Left ventricle myocardium superior (tissue), 1 donor: ENCODE data around the gene SESN1. TPM values are rescaled to one million over a fixed set of nuclear protein-coding genes. Genes with fewer than 3 reads are reported as not detected.
A peak's percentile ranks its signal among the peaks of the same experiment; 100 is the strongest.

ENCODE experiments used
- ATAC-seq: fragments of 200-7000 bp; cut with Tn5 transposase; one replicate; pipeline ENCODE4 v1.9.1; 2020; ENCODE audit warnings: mild to moderate bottlenecking, moderate library complexity
- DNase-seq: peaks from one replicate; pipeline ENCODE4 v3.0.0-alpha.2; 2020
- intact Hi-C: fragments of 100-400 bp; cut with micrococcal nuclease; formaldehyde crosslinking; loops from one replicate; pipeline ENCODE4 v1.11.0; 2022
- total RNA-seq: library from RNA; stranded (reverse); fragmentation: NEBNext Ultra II Directional; extraction: Animal tissue kit (Norgen Biotek cat#: 25700); gene quantifications from one replicate; pipeline ENCODE4 v1.2.1, GENCODE V29; 2021
- donor health status: DM: no; HTN: yes; CAD: no; lungs with severe emphysema.

Gene SESN1
- total RNA-seq, 1 donor from 2014 or later, result 70.0 TPM

DNA sequence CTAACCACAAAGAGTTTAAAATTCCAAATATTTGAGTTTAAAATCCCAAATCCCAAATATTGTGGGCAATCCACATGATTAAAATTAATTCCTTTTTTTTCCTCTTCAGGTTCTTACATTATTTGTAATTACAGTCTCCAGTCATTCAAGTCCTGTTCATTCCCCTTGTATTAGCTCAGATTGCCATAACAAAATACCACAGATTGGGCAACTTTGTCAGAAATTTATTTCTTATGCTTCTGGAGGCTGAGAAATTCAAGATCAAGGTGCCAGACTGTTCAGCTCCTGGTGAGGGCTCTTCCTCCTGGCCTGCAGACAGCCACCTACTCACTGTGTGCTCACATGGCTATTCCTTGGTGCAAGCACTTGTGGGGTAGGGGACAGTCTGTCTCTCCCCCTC is 141.0 kb downstream of the SESN1 start:
- no peak for DNase-seq
- intact Hi-C loops, result no loop called here
- no peak for ATAC-seq

DNA sequence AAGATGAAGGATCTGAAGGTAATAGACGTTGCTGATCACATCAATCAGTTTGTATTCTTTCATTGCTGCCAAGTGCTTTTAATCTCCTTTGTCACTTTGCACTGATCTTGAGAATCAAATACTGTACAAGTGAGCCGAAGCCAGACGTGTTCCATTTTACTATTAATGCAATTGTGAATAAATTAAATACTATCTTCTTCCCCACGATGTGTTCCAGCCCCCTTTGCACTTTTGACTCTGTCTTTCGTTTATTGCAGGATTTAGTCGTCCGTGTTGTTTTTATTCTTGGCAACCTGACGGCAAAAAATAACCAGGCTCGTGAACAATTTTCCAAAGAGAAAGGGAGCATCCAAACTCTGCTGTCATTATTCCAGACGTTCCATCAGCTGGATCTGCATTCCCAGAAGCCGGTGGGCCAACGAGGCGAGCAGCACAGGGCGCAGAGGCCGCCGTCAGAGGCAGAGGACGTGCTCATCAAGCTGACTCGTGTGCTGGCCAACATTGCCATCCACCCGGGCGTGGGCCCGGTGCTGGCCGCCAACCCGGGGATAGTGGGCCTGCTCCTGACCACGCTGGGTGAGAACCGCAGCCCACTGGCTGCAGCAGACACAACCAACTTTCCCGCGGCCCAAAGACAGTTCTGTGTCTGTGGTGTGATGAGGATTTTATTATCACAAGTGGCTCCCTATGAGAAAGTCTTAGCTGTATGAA is 141.7 kb downstream of the SESN1 start:
- DNase-seq (no peak), ATAC-seq (peak; percentile 9)
- intact Hi-C loops, result no loop called here

- ATAC-seq, result no peak
- DNase-seq, result no peak
- intact Hi-C loops, result no loop called here
Measured at GRCh38 chr6:108951351-108951953, 143.2 kb downstream of the SESN1 start.

DNA sequence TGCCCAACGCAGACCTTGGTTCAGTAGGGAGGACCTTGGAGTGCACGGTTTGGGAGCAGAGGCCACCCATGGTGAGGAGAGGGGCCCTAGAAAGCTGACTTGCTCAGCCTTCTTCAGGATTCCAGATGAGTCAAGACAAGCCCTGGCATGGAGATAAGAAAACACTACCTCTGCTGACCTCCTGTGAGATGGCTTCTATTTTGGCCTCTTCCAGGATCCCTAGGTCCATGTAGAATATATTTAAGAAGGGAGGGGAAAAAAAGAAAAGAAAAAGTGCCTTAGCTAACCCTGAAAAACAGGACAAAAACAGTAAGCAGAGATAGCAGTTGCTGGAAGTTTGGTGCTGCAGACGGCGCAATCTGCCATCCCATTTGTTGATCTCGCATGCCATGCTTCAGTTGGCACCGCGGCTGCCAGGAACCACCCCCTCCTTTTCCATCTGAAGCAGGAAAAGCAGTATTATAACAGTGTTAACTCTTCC is 146.4 kb downstream of the SESN1 start:
- ATAC-seq (no peak), DNase-seq (peak; percentile 66)
- intact Hi-C loops, result no loop called here

DNA sequence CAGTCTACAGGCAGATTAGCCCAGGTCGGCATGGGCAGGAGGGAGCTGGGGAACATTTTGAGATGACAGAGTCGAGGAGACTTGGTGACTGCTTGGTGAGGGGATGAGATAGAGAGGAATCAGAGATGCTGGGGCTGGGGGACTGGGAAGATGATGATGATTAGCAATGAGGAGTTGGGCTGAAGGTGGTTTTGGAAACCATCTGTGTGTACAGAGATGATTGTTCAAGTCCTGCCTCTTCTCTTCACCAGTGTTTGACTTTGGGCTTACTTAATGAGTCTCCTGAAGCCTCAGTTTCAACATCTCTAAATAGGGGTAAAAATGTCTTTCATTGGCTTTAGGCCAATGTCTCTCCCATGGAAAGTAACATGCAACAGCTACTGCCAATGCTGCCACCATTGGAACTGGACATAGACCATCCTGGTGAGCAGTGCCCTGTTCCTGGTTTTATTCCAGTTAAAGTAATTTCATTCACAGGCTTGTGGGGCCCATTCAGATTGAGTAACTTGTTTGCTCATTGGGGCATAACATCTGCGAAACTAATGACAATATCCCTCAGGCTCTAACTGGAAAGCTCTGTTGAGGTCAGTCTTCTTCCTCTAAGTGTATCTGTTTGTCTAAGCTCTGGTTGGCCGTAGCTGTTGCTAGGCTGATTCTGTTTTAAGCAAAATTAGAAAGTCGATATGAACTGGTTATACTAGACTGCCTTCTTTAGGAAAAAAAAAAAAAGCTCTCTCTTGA is 147.4 kb downstream of the SESN1 start:
- ATAC-seq, result peak; percentile 29
- intact Hi-C loops, result no loop called here

DNA sequence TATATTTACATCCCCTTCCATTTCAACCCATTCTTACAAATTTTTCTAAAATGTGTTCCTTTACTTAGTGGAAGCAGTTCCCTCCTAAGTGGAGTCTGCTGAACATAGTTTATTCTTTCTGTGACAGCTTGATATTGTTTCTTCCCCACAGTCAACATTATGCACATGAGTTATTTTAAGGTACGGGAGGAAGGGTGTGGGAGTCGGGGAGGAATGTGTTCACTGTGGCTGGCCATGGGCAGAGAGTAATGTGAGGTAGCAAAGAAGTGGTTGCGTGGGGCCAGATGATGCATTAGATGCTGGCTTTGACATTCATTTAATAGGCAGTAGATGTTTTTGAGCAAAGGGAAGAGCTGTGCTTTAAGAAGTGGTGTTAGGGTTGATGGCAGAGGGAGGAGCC is 148.0 kb downstream of the SESN1 start:
- intact Hi-C loops, result no loop called here
- ATAC-seq (peak; percentile 52), DNase-seq (no peak)

More for the DNA sequence above, 147.4 kb downstream of the SESN1 start:
- no peak for DNase-seq

GRCh38 chr6:108945681-108946159 is 148.9 kb downstream of the SESN1 start:
- intact Hi-C loops, result no loop called here
- ATAC-seq (peak; percentile 88), DNase-seq (peak; percentile 94)

GRCh38 chr6:108944707-108945680 is 149.7 kb downstream of the SESN1 start:
- peak; percentile 64 for ATAC-seq
- DNase-seq, result peak; percentile 76

DNA sequence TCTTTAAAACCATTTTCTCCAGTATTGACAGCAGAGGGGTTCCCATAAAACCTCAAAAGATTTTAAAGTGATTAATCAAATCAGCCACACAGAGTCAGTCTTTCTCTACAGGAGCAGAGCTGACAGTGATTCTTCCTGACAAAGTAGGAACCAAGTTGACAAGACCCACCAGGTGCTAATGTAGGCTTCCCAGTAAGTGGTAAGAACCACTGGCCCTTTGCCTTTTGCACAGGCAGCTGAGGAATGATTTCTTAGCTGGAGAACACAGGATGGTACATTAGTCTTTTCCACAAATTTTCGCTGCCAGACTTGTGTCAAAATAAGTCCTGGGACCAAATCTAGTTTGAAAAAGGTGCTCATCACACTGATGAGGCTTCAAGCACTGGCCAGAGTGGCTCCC is 150.6 kb downstream of the SESN1 start:
- intact Hi-C loops, result no loop called here
- no peak for ATAC-seq
- no peak for DNase-seq

More at GRCh38 chr6:108944707-108945680, 149.7 kb downstream of the SESN1 start:
- intact Hi-C loops, result no loop called here

DNA sequence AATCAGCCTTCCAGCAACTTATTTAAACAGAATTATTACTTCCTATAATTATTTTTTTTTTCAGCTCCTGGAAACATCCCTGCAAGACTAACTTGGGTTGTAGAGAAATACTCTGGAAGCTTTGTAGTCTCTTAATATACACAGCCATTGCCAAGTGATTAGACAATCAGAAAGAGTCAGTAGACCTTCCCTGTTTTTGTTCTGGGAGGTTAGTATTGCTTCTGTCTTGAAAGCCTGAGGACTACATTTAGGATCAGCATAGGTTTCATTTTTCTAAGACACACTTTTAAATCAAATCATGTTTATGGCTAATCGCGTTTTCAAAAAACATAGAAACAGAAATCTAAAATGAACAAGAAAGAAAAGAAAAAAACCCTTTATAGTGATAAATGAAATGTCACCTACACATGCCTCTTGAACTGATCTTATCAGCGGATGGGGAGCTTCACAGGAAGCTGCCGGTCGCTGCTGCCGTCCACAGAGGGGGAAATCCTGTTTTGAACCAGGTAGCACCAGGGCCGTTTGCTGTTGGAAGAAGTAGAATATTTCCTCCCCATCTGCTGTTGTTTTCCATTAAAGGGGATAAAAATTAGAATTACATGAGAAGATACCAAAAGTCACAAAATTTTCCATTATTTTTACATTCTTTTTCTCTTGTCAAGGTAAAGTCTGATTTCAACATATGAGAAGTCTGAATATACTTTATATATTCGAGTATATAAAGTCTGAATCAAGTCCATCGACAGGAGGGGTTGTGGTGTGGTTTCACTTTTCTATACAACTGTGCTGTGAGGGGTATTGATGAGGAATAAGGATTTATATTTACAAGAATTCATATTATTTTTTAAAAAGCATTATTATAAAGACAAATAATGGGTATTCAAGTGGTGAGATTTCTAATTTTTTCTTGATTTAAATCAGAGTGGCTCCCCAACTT is 151.8 kb downstream of the SESN1 start:
- ATAC-seq (no peak), DNase-seq (no peak)
- intact Hi-C loops, result no loop called here

GRCh38 chr6:108941859-108942258 is 152.8 kb downstream of the SESN1 start:
- ATAC-seq (no peak), DNase-seq (no peak)
- intact Hi-C loops, result no loop called here

- intact Hi-C loops, result no loop called here
Measured at GRCh38 chr6:108941281-108941680, 153.4 kb downstream of the SESN1 start.

DNA sequence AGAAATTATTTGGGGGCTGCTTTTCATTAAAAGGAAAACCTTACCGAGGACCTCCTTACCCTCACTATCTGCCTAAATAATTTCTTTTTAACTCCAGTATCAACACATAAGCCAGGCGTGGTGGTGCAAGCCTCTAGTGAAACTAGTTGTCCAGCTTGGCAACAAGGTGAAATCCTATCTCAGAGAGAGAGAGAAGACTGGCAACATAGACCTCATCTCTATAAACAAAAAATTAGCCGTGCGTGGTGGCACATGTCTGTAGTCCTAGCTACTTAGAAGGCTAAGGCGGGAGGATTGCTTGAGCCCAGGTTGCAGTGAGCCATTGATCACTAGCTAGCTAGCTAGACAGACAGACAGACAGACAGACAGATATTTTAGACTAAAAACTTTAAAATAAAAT is 153.9 kb downstream of the SESN1 start:
- intact Hi-C loops, result no loop called here
- ATAC-seq, result no peak
- DNase-seq, result no peak

More at GRCh38 chr6:108941281-108941680, 153.4 kb downstream of the SESN1 start:
- no peak for ATAC-seq
- DNase-seq, result no peak

- DNase-seq (no peak), ATAC-seq (no peak)
- intact Hi-C loops, result no loop called here
Measured at GRCh38 chr6:108937170-108937569, 157.5 kb downstream of the SESN1 start.
